Fibroblast of the conjunctiva (primary cell): ENCODE results near the gene NQO2.
"Not testable (repeated sequence)": the region's sequence is repeated elsewhere in the genome, so short reads cannot be mapped to it uniquely, and the experiment has no call there.

Experiments used
- DNase-seq: peaks from one replicate; pipeline ENCODE4 v3.0.0-alpha.2; 2010; ENCODE audit warnings: low read depth

NQO2 gene

GRCh38 chr6:3039384-3039783, 39.7 kb downstream of the NQO2 start:
- DNase-seq = no peak

GRCh38 chr6:3041147-3041546, 41.5 kb downstream of the NQO2 start:
- DNase-seq = no peak

GRCh38 chr6:3041606-3042005, 41.9 kb downstream of the NQO2 start:
- DNase-seq = no peak

- no peak for DNase-seq
Observed at GRCh38 chr6:3045369-3045768, 45.7 kb downstream of the NQO2 start.

- DNase-seq = no peak
Observed at GRCh38 chr6:3045777-3046176, 46.1 kb downstream of the NQO2 start.

- no peak for DNase-seq
Observed at GRCh38 chr6:3046295-3046694, 46.6 kb downstream of the NQO2 start.

GRCh38 chr6:3048009-3048408, 48.3 kb downstream of the NQO2 start:
- DNase-seq = not testable (repeated sequence)

GRCh38 chr6:3052481-3053230, 53.0 kb downstream of the NQO2 start:
- DNase-seq = no peak

- no peak for DNase-seq
Observed at GRCh38 chr6:3053231-3053508, 53.5 kb downstream of the NQO2 start.

- not testable (repeated sequence) for DNase-seq
Observed at GRCh38 chr6:3054229-3055157, 54.8 kb downstream of the NQO2 start.

GRCh38 chr6:3055158-3055499, 55.4 kb downstream of the NQO2 start:
- DNase-seq = not testable (repeated sequence)

GRCh38 chr6:3057063-3057770, 57.5 kb downstream of the NQO2 start:
- DNase-seq = no peak

GRCh38 chr6:3058957-3059356, 59.3 kb downstream of the NQO2 start:
- DNase-seq = no peak

GRCh38 chr6:3060092-3060491, 60.4 kb downstream of the NQO2 start:
- DNase-seq = not testable (repeated sequence)

GRCh38 chr6:3061501-3061941, 61.8 kb downstream of the NQO2 start:
- no peak for DNase-seq

- not testable (repeated sequence) for DNase-seq
Observed at GRCh38 chr6:3063340-3063732, 63.6 kb downstream of the NQO2 start.

GRCh38 chr6:3063733-3064700, 64.3 kb downstream of the NQO2 start:
- peak; percentile 83 for DNase-seq

GRCh38 chr6:3068329-3069214, 68.9 kb downstream of the NQO2 start, which contains the start of gene RIPK1:
TSS of gene RIPK1 (plus strand) at chr6:3068494. CDS start at chr6:3076824, 8,330 bp downstream.
- DNase-seq = peak; percentile 78
